SK-N-SH (cell line): ENCODE data around the gene UPK3B.

Source experiments
- CHD2 ChIP-seq: fragments of 150-350 bp; IDR thresholded peaks from 2 replicates; pipeline ENCODE4 v1.6.1; 2018; ENCODE audit warnings: low read length; ENCODE audit not compliant: partially characterized antibody
- TF ChIP-seq, protein P1 (sequence below): fragments of 200-600 bp; sonication (generic); IDR thresholded peaks from 2 replicates; pipeline ENCODE4 v1.6.1; 2017; ENCODE audit warnings: antibody characterized with exemption, mild to moderate bottlenecking, moderate library complexity

DNA sequence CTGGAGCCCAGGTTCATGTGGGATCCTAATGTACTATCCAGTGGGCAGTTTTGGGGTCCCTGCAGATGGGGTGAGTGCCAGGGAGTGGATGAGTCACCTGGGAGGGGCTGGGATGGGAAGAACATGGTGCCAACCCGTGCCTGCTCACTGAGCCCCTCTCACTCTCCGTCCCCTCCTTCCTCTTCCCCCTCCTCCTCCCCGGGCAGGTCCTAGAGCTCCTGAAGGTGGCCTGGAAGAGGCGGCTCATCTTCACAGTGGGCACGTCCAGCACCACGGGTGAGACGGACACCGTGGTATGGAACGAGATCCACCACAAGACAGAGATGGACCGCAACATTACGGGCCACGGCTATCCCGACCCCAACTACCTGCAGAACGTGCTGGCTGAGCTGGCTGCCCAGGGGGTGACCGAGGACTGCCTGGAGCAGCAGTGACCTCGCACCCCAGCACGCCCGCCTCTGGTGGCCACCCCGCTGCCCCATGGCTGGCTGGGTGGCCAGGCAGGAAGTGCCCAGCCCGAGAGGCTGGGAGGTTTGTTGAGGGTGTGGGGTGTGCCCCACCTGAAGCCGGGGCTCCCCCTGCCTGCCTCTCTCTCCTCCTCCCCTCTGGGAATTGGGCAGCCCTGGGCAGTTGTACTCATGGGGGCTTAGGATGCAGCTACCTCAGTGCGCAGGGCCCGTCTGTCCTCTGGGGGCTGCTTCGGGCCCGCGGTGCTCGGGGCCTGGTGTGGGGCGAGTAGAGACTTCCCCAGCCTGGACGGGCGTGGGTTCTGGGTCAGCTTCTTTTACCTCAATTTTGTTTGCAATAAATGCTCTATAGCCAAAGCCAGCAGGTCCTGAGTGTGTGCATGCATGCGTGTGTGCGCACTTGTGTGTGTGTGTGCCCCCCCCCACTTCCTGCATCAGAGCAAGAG lies 4.9 kb upstream of the UPK3B start:
- TF ChIP-seq, protein P1, sequence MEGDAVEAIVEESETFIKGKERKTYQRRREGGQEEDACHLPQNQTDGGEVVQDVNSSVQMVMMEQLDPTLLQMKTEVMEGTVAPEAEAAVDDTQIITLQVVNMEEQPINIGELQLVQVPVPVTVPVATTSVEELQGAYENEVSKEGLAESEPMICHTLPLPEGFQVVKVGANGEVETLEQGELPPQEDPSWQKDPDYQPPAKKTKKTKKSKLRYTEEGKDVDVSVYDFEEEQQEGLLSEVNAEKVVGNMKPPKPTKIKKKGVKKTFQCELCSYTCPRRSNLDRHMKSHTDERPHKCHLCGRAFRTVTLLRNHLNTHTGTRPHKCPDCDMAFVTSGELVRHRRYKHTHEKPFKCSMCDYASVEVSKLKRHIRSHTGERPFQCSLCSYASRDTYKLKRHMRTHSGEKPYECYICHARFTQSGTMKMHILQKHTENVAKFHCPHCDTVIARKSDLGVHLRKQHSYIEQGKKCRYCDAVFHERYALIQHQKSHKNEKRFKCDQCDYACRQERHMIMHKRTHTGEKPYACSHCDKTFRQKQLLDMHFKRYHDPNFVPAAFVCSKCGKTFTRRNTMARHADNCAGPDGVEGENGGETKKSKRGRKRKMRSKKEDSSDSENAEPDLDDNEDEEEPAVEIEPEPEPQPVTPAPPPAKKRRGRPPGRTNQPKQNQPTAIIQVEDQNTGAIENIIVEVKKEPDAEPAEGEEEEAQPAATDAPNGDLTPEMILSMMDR: no peak
- no peak for TF ChIP-seq CHD2
